ENCODE measurements around the gene DISC1.

GRCh38 chr1:231856894-231857293 lies 230.3 kb downstream of the DISC1 start:
- TF ChIP-seq EZH2 (IDR thresholded peaks at IDR 0.05; ENCODE audit: borderline replicate concordance, insufficient read depth, low read depth, low read length, poor library complexity, severe bottlenecking): no peak
- TF ChIP-seq, protein P1, sequence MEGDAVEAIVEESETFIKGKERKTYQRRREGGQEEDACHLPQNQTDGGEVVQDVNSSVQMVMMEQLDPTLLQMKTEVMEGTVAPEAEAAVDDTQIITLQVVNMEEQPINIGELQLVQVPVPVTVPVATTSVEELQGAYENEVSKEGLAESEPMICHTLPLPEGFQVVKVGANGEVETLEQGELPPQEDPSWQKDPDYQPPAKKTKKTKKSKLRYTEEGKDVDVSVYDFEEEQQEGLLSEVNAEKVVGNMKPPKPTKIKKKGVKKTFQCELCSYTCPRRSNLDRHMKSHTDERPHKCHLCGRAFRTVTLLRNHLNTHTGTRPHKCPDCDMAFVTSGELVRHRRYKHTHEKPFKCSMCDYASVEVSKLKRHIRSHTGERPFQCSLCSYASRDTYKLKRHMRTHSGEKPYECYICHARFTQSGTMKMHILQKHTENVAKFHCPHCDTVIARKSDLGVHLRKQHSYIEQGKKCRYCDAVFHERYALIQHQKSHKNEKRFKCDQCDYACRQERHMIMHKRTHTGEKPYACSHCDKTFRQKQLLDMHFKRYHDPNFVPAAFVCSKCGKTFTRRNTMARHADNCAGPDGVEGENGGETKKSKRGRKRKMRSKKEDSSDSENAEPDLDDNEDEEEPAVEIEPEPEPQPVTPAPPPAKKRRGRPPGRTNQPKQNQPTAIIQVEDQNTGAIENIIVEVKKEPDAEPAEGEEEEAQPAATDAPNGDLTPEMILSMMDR (IDR thresholded peaks at IDR 0.05): no peak
